Stomach (tissue), 4 donors: ENCODE results near the gene PHETA1.

ENCODE experiments used
- EP300 ChIP-seq: sonication (generic); formaldehyde crosslinking; IDR thresholded peaks from one replicate; pipeline ENCODE4 v1.6.1; 2017; ENCODE audit warnings: antibody characterized with exemption
- POLR2A ChIP-seq, 4 donors: fragments of 450-650 bp; IDR thresholded peaks; one replicate each; pipeline ENCODE4 v1.6.1; 2016; ENCODE audit warnings: antibody characterized with exemption in 4 of 4, control low read depth in 2 of 4, mild to moderate bottlenecking in 1 of 4, moderate library complexity in 1 of 4
- POLR2AphosphoS5 ChIP-seq, 3 donors: sonication (generic); formaldehyde crosslinking; IDR thresholded peaks; one replicate each; pipeline ENCODE4 v1.6.1; 2016; ENCODE audit warnings: antibody characterized with exemption in 3 of 3
- TF ChIP-seq, protein P1 (sequence below), 7 experiments: fragments of 450-650 bp in 4 of 7; fragments of 200-600 bp in 3 of 7; sonication (generic) in 3 of 7; IDR thresholded peaks; one replicate each; pipeline ENCODE4 v1.5.1; 2016 to 2019; ENCODE audit warnings: antibody characterized with exemption in 7 of 7, control low read depth in 2 of 7, mild to moderate bottlenecking in 1 of 7

- TF ChIP-seq, protein P1, sequence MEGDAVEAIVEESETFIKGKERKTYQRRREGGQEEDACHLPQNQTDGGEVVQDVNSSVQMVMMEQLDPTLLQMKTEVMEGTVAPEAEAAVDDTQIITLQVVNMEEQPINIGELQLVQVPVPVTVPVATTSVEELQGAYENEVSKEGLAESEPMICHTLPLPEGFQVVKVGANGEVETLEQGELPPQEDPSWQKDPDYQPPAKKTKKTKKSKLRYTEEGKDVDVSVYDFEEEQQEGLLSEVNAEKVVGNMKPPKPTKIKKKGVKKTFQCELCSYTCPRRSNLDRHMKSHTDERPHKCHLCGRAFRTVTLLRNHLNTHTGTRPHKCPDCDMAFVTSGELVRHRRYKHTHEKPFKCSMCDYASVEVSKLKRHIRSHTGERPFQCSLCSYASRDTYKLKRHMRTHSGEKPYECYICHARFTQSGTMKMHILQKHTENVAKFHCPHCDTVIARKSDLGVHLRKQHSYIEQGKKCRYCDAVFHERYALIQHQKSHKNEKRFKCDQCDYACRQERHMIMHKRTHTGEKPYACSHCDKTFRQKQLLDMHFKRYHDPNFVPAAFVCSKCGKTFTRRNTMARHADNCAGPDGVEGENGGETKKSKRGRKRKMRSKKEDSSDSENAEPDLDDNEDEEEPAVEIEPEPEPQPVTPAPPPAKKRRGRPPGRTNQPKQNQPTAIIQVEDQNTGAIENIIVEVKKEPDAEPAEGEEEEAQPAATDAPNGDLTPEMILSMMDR (IDR thresholded peaks at IDR 0.05), result no peak
- no peak for TF ChIP-seq POLR2AphosphoS5 (IDR thresholded peaks at IDR 0.05)
- TF ChIP-seq POLR2A (IDR thresholded peaks at IDR 0.05), result no peak
- no peak for TF ChIP-seq EP300
Measured at GRCh38 chr12:111341426-111342065, 27.3 kb downstream of the PHETA1 start.
